GM19043 (cell line): Measurements from ENCODE around the gene PARD6G.

Source experiments
- ATAC-seq: cut with Tn5 transposase; IDR thresholded peaks from one replicate; pipeline ENCODE4 v1.9.1; 2021; ENCODE audit warnings: low read depth; ENCODE audit not compliant: unreplicated experiment

The PARD6G gene

GRCh38 chr18:80192653-80193385, 54.5 kb downstream of the PARD6G start:
- no peak for ATAC-seq

GRCh38 chr18:80191907-80192652, 55.2 kb downstream of the PARD6G start:
- ATAC-seq = no peak

- no peak for ATAC-seq
Measured at GRCh38 chr18:80191264-80191663, 56.0 kb downstream of the PARD6G start.

GRCh38 chr18:80190311-80190710, 57.0 kb downstream of the PARD6G start:
- no peak for ATAC-seq

- ATAC-seq = no peak
Measured at GRCh38 chr18:80189531-80189865, 57.8 kb downstream of the PARD6G start.

GRCh38 chr18:80188643-80189530, 58.4 kb downstream of the PARD6G start:
- ATAC-seq = no peak

GRCh38 chr18:80187956-80188642, 59.2 kb downstream of the PARD6G start:
- ATAC-seq = no peak

GRCh38 chr18:80185545-80185944, 61.8 kb downstream of the PARD6G start:
- no peak for ATAC-seq

GRCh38 chr18:80184243-80184772, 63.0 kb downstream of the PARD6G start:
- ATAC-seq = no peak

GRCh38 chr18:80183273-80184050, 63.9 kb downstream of the PARD6G start:
- ATAC-seq = no peak

GRCh38 chr18:80182855-80183254, 64.5 kb downstream of the PARD6G start:
- ATAC-seq = no peak

GRCh38 chr18:80181642-80182461, 65.5 kb downstream of the PARD6G start:
- ATAC-seq = no peak

GRCh38 chr18:80180778-80181564, 66.3 kb downstream of the PARD6G start:
- no peak for ATAC-seq

GRCh38 chr18:80179857-80180558, 67.3 kb downstream of the PARD6G start:
- no peak for ATAC-seq

GRCh38 chr18:80178935-80179818, 68.1 kb downstream of the PARD6G start:
- ATAC-seq = no peak

- no peak for ATAC-seq
Measured at GRCh38 chr18:80177128-80177527, 70.2 kb downstream of the PARD6G start.
